HepG2 (cell line): ENCODE measurements around the gene CLMP. TPM values are rescaled to one million over a fixed set of nuclear protein-coding genes. Genes with fewer than 3 reads are reported as not detected.

Experiments used
- ATAC-seq: fragments of 200-7000 bp; cut with Tn5 transposase; 3 replicates; pipeline ENCODE4 v1.9.1; 2020; ENCODE audit warnings: mild to moderate bottlenecking, moderate library complexity
- BruUV-seq: library from RNA; stranded (reverse); fragments of 400-500 nt; replicated peaks from 2 replicates; lab custom pipeline; 2021; lab: Mats Ljungman, UMichigan
- CTCF ChIA-PET: fragments of 300-600 bp; formaldehyde crosslinking; extraction: SDS; loops from one replicate; lab custom pipeline; 2021; ENCODE audit warnings: low total read pairs, inconsistent platforms, low intra/inter-chr PET ratio; lab: Yijun Ruan, JAX
- POLR2A ChIA-PET: fragments of 350-600 bp; sonication (Branson Sonifier 250); formaldehyde crosslinking; loops from one replicate; lab custom pipeline; 2020; ENCODE audit warnings: antibody characterized with exemption, inconsistent platforms; lab: Yijun Ruan, JAX
- DNase-seq: peaks from one replicate; pipeline ENCODE4 v3.0.0-alpha.2; 2015; ENCODE audit warnings: low spot score
- FAIRE-seq: peaks from 3 replicates; lab custom pipeline; 2011; peaks lifted over from hg19 to GRCh38; lab: Jason Lieb, UNC
- H2AFZ ChIP-seq: one replicate; pipeline ENCODE4 v1.6.1; 2011; ENCODE audit warnings: low read length, inconsistent platforms
- H3K27ac ChIP-seq: fragments of 300-600 bp; 3 replicates; pipeline ENCODE4 v1.8.0; 2011; ENCODE audit warnings: mixed run types, mild to moderate bottlenecking, mixed read lengths, low read length, inconsistent platforms; ENCODE audit not compliant: insufficient read depth; ENCODE audit errors: extremely low read length
- H3K27me3 ChIP-seq, 2 experiments: fragments of 200-600 bp in 1 of 2; 2 replicates in 1 of 2; 3 replicates in 1 of 2; pipeline versions ENCODE4 v1.6.0 to v1.8.0; 2011; ENCODE audit warnings: low read length in 2 of 2, mild to moderate bottlenecking in 2 of 2, moderate library complexity in 2 of 2, inconsistent platforms in 1 of 2; ENCODE audit not compliant: insufficient read depth in 2 of 2, control insufficient read depth in 1 of 2
- H3K36me3 ChIP-seq, 2 experiments: fragments of 200-600 bp in 1 of 2; replicated peaks in 1 of 2; 2 replicates in 1 of 2; 3 replicates in 1 of 2; pipeline versions ENCODE4 v1.5.1 to v1.8.0; 2011; ENCODE audit warnings: low read length in 2 of 2, inconsistent platforms in 1 of 2; ENCODE audit not compliant: insufficient read depth in 2 of 2, control insufficient read depth in 1 of 2
- H3K4me1 ChIP-seq: 2 replicates; pipeline ENCODE4 v1.5.1; 2012; ENCODE audit warnings: low read length, inconsistent platforms; ENCODE audit not compliant: insufficient read depth
- H3K4me2 ChIP-seq: 2 replicates; pipeline ENCODE4 v1.6.0; 2011; ENCODE audit warnings: low read depth, low read length, inconsistent platforms
- H3K4me3 ChIP-seq, 3 experiments: fragments of 200-600 bp in 1 of 3; sonication (generic), shearing (Covaris generic) in 1 of 3; replicated peaks in 1 of 3; 2 replicates each; pipeline ENCODE4 v1.5.1; 2011 to 2016; ENCODE audit warnings: low read length in 3 of 3, inconsistent platforms in 2 of 3, low read depth in 2 of 3, mild to moderate bottlenecking in 2 of 3, control low read depth in 1 of 3, mixed read lengths in 1 of 3; ENCODE audit not compliant: insufficient read depth in 1 of 3
- H3K79me2 ChIP-seq: one replicate; pipeline ENCODE4 v1.6.1; 2011; ENCODE audit warnings: low read length, inconsistent platforms; ENCODE audit not compliant: insufficient read depth
- H3K9ac ChIP-seq: 2 replicates; pipeline ENCODE4 v1.6.0; 2011; ENCODE audit warnings: mild to moderate bottlenecking, low read depth, low read length, inconsistent platforms; ENCODE audit not compliant: insufficient read depth
- H3K9me3 ChIP-seq: 2 replicates; pipeline ENCODE4 v1.5.1; 2012; ENCODE audit warnings: mild to moderate bottlenecking, low read length
- H4K20me1 ChIP-seq: 2 replicates; pipeline ENCODE4 v1.6.0; 2011; ENCODE audit warnings: inconsistent platforms, mild to moderate bottlenecking, low read length, moderate library complexity; ENCODE audit not compliant: insufficient read depth
- CEBPZ ChIP-seq: IDR thresholded peaks from 2 replicates; pipeline ENCODE4 v1.6.1; 2012; ENCODE audit warnings: low read length, improper control_type of control experiment
- SP1 ChIP-seq, 2 experiments: fragments of 450-650 bp in 1 of 2; sonication (generic) in 1 of 2; formaldehyde crosslinking in 1 of 2; IDR thresholded peaks; 2 replicates each; pipeline versions ENCODE4 v1.4.0 to v1.6.1; 2016 to 2020; ENCODE audit warnings: missing genetic modification reagents in 1 of 2
- YEATS4 ChIP-seq: sonication (generic); formaldehyde crosslinking; IDR thresholded peaks from 2 replicates; pipeline ENCODE4 v1.4.0; 2020; ENCODE audit warnings: missing genetic modification reagents, borderline replicate concordance
- ZBTB10 ChIP-seq: sonication (generic); formaldehyde crosslinking; IDR thresholded peaks from 2 replicates; pipeline ENCODE4 v1.4.0; 2020; ENCODE audit warnings: missing genetic modification reagents, borderline replicate concordance
- ZNF747 ChIP-seq: sonication (generic); formaldehyde crosslinking; IDR thresholded peaks from 2 replicates; pipeline ENCODE4 v1.8.1; 2023; ENCODE audit warnings: missing genetic modification reagents, mild to moderate bottlenecking, borderline replicate concordance
- whole genome bisulfite sequencing: methylation state at CpG from one replicate; pipeline ENCODE4 v1.1.6; 2017; ENCODE audit warnings: low lambda C conversion rate; 5-methylcytosine and 5-hydroxymethylcytosine counted together
- in situ Hi-C: cut with HindIII; loops from 2 replicates; pipeline ENCODE4 v1.10.0; 2017; ENCODE audit warnings: low pct_unique_long_range_greater_than_20kb; ENCODE audit not compliant: extremely low pct_ligation_motif_present
- intact Hi-C: fragments of 100-400 bp; cut with micrococcal nuclease; formaldehyde crosslinking; loops from one replicate; pipeline ENCODE4 v1.10.0; 2022; ENCODE audit not compliant: unreplicated experiment
- polyA plus RNA-seq, 8 experiments: library from polyadenylated mRNA; depleted of rRNA in 3 of 8; stranded (reverse) in 7 of 8; unstranded in 1 of 8; fragments of >200 nt; fragmentation: Illumina TruSeq in 4 of 8; extraction: Trizol in 4 of 8; gene quantifications; 2 replicates each; pipeline versions ENCODE4 v1.2.1 to v1.2.3, GENCODE V29; 2011 to 2016; ENCODE audit warnings: low read depth in 4 of 8, missing spikeins in 1 of 8, mixed read lengths in 1 of 8; ENCODE audit not compliant: insufficient read depth in 1 of 8
- total RNA-seq, 5 experiments: library from RNA; depleted of rRNA; stranded (reverse); fragments of >200 nt; fragmentation: Illumina TruSeq; extraction: Trizol; gene quantifications; 2 replicates each; pipeline ENCODE4 v1.2.3, GENCODE V29; 2016; ENCODE audit warnings: low read depth in 1 of 5

CLMP gene
- total and polyA plus RNA-seq, 2 of the 13 experiments (the other 11 are each of a cell fraction or from before 2014, with no cell fraction given): not detected

- ATAC-seq (no peak), FAIRE-seq (no peak), DNase-seq (no peak)
- Histone ChIP-seq H2AFZ (no peak overlapping the region), H3K36me3 (no peaks in the 10 kb centered on the region), H3K9me3 (no peaks in the 10 kb centered on the region), H3K4me3 (no peak overlapping the region), H3K4me1 (no peaks in the 10 kb centered on the region), H3K27me3 (peaks cover 1 to 7% of the 10 kb centered on the region in 2 experiments; a peak in 3 of 5 replicates), H3K79me2 (no peaks in the 10 kb centered on the region), H3K27ac (no peak overlapping the region), H3K9ac (no peak overlapping the region), H4K20me1 (no peaks in the 10 kb centered on the region), H3K4me2 (no peak overlapping the region)
- CTCF ChIA-PET: no interaction called here
- POLR2A ChIA-PET: no interaction called here
- in situ Hi-C loops (no loop called here), intact Hi-C loops (no loop called here)
- BruUV-seq: no TSS peak
- WGBS: 66% methylated on average over 11 of the region's 11 CpGs
- no peak for TF ChIP-seq SP1 (IDR thresholded peaks at IDR 0.05)
- TF ChIP-seq SP1 (CRISPR knock-in tag; IDR thresholded peaks at IDR 0.05): no peak
- TF ChIP-seq YEATS4 (CRISPR knock-in tag): no peak
- TF ChIP-seq ZBTB10 (CRISPR knock-in tag): no peak
- no peak for TF ChIP-seq CEBPZ
- no peak for TF ChIP-seq ZNF747 (CRISPR knock-in tag)
These were observed 18.3 kb upstream of the CLMP start for GRCh38 chr11:123213307-123213771.
